GM12892 (cell line): ENCODE measurements around the gene CCDC88A.

Experiments used
- POLR2A ChIP-seq: IDR thresholded peaks from 2 replicates; pipeline ENCODE4 v1.6.1; 2011; ENCODE audit warnings: low read depth, low read length, control low read depth
- POLR2AphosphoS5 ChIP-seq: IDR thresholded peaks from 2 replicates; pipeline ENCODE4 v1.6.1; 2011; ENCODE audit warnings: low read depth, low read length, control low read depth
- TAF1 ChIP-seq: IDR thresholded peaks from 2 replicates; pipeline ENCODE4 v1.6.1; 2011; ENCODE audit warnings: low read depth, mild to moderate bottlenecking, control low read depth, low read length, borderline replicate concordance

GRCh38 chr2:55399815-55400214 lies 19.8 kb downstream of the CCDC88A start:
- TF ChIP-seq POLR2A (no peak), POLR2AphosphoS5 (no peak), TAF1 (no peak)
